SK-N-SH (cell line): ENCODE measurements around the gene CDH4.

Source experiments
- CTCF ChIP-seq: fragments of 200-600 bp; sonication (generic); IDR thresholded peaks from 2 replicates; pipeline ENCODE4 v1.6.1; 2017; ENCODE audit warnings: antibody characterized with exemption, mild to moderate bottlenecking, moderate library complexity
- EP300 ChIP-seq, 2 experiments: IDR thresholded peaks; 2 replicates each; pipeline versions ENCODE4 v1.4.0 to v1.6.1; 2012; ENCODE audit warnings: borderline replicate concordance in 1 of 2, low read depth in 1 of 2, low read length in 1 of 2
- FOXM1 ChIP-seq: IDR thresholded peaks from 2 replicates; pipeline ENCODE4 v1.4.0; 2012; ENCODE audit warnings: low read depth, mild to moderate bottlenecking
- GABPA ChIP-seq: IDR thresholded peaks from 2 replicates; pipeline ENCODE4 v1.4.0; 2012; ENCODE audit warnings: low read depth, mild to moderate bottlenecking
- GATA2 ChIP-seq: sonication (generic); formaldehyde crosslinking; IDR thresholded peaks from 2 replicates; pipeline ENCODE4 v1.5.0; 2020; ENCODE audit warnings: mild to moderate bottlenecking, missing genetic modification reagents
- POLR2AphosphoS5 ChIP-seq: IDR thresholded peaks from 2 replicates; pipeline ENCODE4 v1.6.1; 2012; ENCODE audit warnings: low read depth, low read length
- REST ChIP-seq: IDR thresholded peaks from 2 replicates; pipeline ENCODE4 v1.6.1; 2012; ENCODE audit warnings: mild to moderate bottlenecking, low read depth, low read length, moderate library complexity
- SIN3A ChIP-seq: IDR thresholded peaks from 2 replicates; pipeline ENCODE4 v1.6.1; 2012; ENCODE audit warnings: low read depth, mild to moderate bottlenecking, low read length, moderate library complexity, borderline replicate concordance
- TAF1 ChIP-seq: IDR thresholded peaks from 2 replicates; pipeline ENCODE4 v1.6.1; 2012; ENCODE audit warnings: low read depth, mild to moderate bottlenecking, low read length, moderate library complexity, borderline replicate concordance
- USF1 ChIP-seq: IDR thresholded peaks from 2 replicates; pipeline ENCODE4 v1.4.0; 2012; ENCODE audit warnings: low read depth, borderline replicate concordance
- USF2 ChIP-seq: fragments of 150-350 bp; IDR thresholded peaks from 2 replicates; pipeline ENCODE4 v1.6.1; 2017; ENCODE audit warnings: antibody characterized with exemption, low read length, low read depth, borderline replicate concordance
- ZBTB33 ChIP-seq: IDR thresholded peaks from 2 replicates; pipeline ENCODE4 v1.4.0; 2012; ENCODE audit warnings: low read depth, borderline replicate concordance

DNA sequence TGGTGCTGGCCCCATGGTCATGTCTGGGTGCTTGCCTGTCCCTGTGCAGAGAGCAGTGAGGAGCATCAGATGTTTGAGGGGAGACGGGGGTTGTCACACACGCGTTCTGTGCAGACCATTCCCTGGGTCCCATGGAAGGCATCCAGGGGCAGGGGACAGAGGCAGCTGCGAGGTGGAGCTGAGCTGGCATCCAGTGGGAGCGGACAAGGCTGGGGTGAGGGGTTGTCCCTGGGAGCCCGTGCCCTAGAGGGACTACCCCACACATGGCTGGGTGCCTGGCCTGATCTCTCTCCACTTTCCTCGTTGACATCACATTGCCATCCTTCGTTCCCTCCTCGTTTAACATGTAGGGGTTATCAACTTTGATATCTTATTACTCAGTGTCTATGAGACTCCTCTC lies 331.3 kb downstream of the CDH4 start:
- no peak for TF ChIP-seq SIN3A
- no peak for TF ChIP-seq CTCF
- no peak for TF ChIP-seq REST
- TF ChIP-seq USF2 = no peak
- no peak for TF ChIP-seq EP300 (IDR thresholded peaks at IDR 0.05; ENCODE audit: borderline replicate concordance in 1 of 2, low read depth in 1 of 2, low read length in 1 of 2)
- TF ChIP-seq FOXM1 = no peak
- TF ChIP-seq POLR2AphosphoS5 = no peak
- no peak for TF ChIP-seq GATA2 (CRISPR knock-in tag)
- TF ChIP-seq TAF1 = no peak
- TF ChIP-seq GABPA = no peak
- no peak for TF ChIP-seq ZBTB33
- no peak for TF ChIP-seq USF1
